CD4-positive, alpha-beta T cell (primary cell): ENCODE measurements around the gene KMT2C. TPM values are rescaled to one million over a fixed set of nuclear protein-coding genes. Genes with fewer than 3 reads are reported as not detected.

ENCODE experiments used
- ATAC-seq: fragments of 200-7000 bp; cut with Tn5 transposase; one replicate; pipeline ENCODE4 v1.10.0; 2022; ENCODE audit warnings: mild to moderate bottlenecking; ENCODE audit not compliant: poor library complexity
- CTCF ChIA-PET: fragments of 350-600 bp; sonication (Branson Sonifier 250); formaldehyde crosslinking; loops from one replicate; lab custom pipeline; 2021; ENCODE audit warnings: antibody characterized with exemption, inconsistent platforms; lab: Charles Lee
- POLR2A ChIA-PET: fragments of 350-600 bp; sonication (Branson Sonifier 250); formaldehyde crosslinking; loops from one replicate; lab custom pipeline; 2021; ENCODE audit warnings: antibody characterized with exemption, inconsistent platforms; lab: Charles Lee
- DNase-seq, 14 experiments: peaks; one replicate each; pipeline ENCODE4 v3.0.0-alpha.2; 2013 to 2020; ENCODE audit warnings: mixed read lengths in 2 of 14
- H3K27ac ChIP-seq, 2 donors: one replicate each; pipeline versions ENCODE4 v1.5.1 to v1.7.0; 2013; ENCODE audit warnings: low read length in 2 of 2, low read depth in 1 of 2, mild to moderate bottlenecking in 1 of 2
- H3K27me3 ChIP-seq, 2 experiments: 1 replicate in 1 of 2; 2 replicates in 1 of 2; pipeline versions ENCODE4 v1.6.1 to v1.7.0; 2013; ENCODE audit warnings: low read length in 2 of 2, control low read depth in 1 of 2, mild to moderate bottlenecking in 1 of 2, moderate library complexity in 1 of 2; ENCODE audit not compliant: insufficient read depth in 2 of 2, control insufficient read depth in 1 of 2
- H3K36me3 ChIP-seq: one replicate; pipeline ENCODE4 v1.6.1; 2013; ENCODE audit warnings: low read length, control low read depth; ENCODE audit not compliant: insufficient read depth
- H3K4me1 ChIP-seq: one replicate; pipeline ENCODE4 v1.6.1; 2013; ENCODE audit warnings: low read length, control low read depth; ENCODE audit not compliant: insufficient read depth
- H3K4me3 ChIP-seq: one replicate; pipeline ENCODE4 v1.5.1; 2013; ENCODE audit warnings: mild to moderate bottlenecking, low read length, moderate library complexity
- H3K9me3 ChIP-seq, 2 experiments: 1 replicate in 1 of 2; 2 replicates in 1 of 2; pipeline versions ENCODE4 v1.6.1 to v1.7.0; 2013; ENCODE audit warnings: low read length in 2 of 2, mild to moderate bottlenecking in 2 of 2, control low read depth in 1 of 2, moderate library complexity in 1 of 2; ENCODE audit not compliant: control insufficient read depth in 1 of 2, insufficient read depth in 1 of 2
- H3K27ac Mint-ChIP-seq: one replicate; pipeline ENCODE4 v1.8.0; 2020; ENCODE audit warnings: mixed read lengths
- H3K27me3 Mint-ChIP-seq: one replicate; pipeline ENCODE4 v1.8.0; 2021; ENCODE audit warnings: mixed read lengths
- H3K36me3 Mint-ChIP-seq: one replicate; pipeline ENCODE4 v1.8.0; 2021; ENCODE audit warnings: low read depth, mixed read lengths
- H3K4me1 Mint-ChIP-seq: one replicate; pipeline ENCODE4 v1.8.0; 2021; ENCODE audit warnings: low read depth, mixed read lengths
- H3K4me3 Mint-ChIP-seq: one replicate; pipeline ENCODE4 v1.8.0; 2020; ENCODE audit warnings: mild to moderate bottlenecking, mixed read lengths
- H3K9me3 Mint-ChIP-seq: one replicate; pipeline ENCODE4 v1.8.0; 2020; ENCODE audit warnings: mixed read lengths
- intact Hi-C, 2 experiments: fragments of 100-400 bp; cut with DNase I in 1 of 2; cut with micrococcal nuclease in 1 of 2; formaldehyde crosslinking; loops; one replicate each; pipeline versions ENCODE4 v1.15.1 to v1.9.0; 2023 to 2025; cut with DNase I, micrococcal nuclease
- total RNA-seq, 174 experiments: library from RNA in 2 of 174; stranded (reverse) in 2 of 174; gene quantifications; one replicate each; pipeline ENCODE4 v1.2.3 and lab custom pipeline; 2021 to 2026
- TF ChIP-seq, protein P1 (sequence below): fragments of 200-600 bp; IDR thresholded peaks from one replicate; pipeline ENCODE4 v1.8.0; 2022; ENCODE audit warnings: antibody characterized with exemption, mild to moderate bottlenecking

The KMT2C gene
- total RNA-seq, 2 experiments from 2014 or later: 113 to 118 TPM

DNA sequence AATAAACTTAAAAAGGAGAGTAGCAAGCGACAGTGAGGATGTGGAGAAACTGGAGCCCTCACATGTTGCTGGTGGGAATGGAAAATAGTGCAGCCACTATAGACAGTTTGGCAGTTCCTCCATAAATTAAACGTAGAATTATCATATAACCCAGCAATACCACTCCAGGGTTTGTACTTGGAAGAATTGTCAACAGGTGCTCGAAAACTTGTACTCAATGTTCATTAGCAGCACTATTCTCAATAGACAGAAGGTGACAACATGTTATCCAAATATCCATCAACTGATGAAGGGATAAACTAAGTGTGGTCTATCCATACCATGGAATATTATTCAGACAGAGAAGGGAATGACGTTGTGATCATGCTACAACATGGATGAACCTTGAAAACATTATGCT lies 338.5 kb downstream of the KMT2C start:
- Mint-ChIP-seq H3K9me3 (no peaks in the 10 kb centered on the region), H3K27me3 (no peaks in the 10 kb centered on the region), H3K4me3 (no peak overlapping the region), H3K36me3 (peaks cover 37% of the 10 kb centered on the region), H3K4me1 (no peaks in the 10 kb centered on the region), H3K27ac (no peak overlapping the region)
- peaks cover 11% of the 10 kb centered on the region for H3K36me3 ChIP-seq
- TF ChIP-seq, protein P1, sequence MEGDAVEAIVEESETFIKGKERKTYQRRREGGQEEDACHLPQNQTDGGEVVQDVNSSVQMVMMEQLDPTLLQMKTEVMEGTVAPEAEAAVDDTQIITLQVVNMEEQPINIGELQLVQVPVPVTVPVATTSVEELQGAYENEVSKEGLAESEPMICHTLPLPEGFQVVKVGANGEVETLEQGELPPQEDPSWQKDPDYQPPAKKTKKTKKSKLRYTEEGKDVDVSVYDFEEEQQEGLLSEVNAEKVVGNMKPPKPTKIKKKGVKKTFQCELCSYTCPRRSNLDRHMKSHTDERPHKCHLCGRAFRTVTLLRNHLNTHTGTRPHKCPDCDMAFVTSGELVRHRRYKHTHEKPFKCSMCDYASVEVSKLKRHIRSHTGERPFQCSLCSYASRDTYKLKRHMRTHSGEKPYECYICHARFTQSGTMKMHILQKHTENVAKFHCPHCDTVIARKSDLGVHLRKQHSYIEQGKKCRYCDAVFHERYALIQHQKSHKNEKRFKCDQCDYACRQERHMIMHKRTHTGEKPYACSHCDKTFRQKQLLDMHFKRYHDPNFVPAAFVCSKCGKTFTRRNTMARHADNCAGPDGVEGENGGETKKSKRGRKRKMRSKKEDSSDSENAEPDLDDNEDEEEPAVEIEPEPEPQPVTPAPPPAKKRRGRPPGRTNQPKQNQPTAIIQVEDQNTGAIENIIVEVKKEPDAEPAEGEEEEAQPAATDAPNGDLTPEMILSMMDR: no peak
- no peak overlapping the region for H3K4me3 ChIP-seq
- intact Hi-C loops: no loop called here
- H3K4me1 ChIP-seq: no peaks in the 10 kb centered on the region
- no peak overlapping the region for H3K27ac ChIP-seq
- CTCF ChIA-PET: no interaction called here
- no peaks in the 10 kb centered on the region for H3K27me3 ChIP-seq
- DNase-seq (no peak), ATAC-seq (no peak)
- no peaks in the 10 kb centered on the region for H3K9me3 ChIP-seq
- POLR2A ChIA-PET: no interaction called here

DNA sequence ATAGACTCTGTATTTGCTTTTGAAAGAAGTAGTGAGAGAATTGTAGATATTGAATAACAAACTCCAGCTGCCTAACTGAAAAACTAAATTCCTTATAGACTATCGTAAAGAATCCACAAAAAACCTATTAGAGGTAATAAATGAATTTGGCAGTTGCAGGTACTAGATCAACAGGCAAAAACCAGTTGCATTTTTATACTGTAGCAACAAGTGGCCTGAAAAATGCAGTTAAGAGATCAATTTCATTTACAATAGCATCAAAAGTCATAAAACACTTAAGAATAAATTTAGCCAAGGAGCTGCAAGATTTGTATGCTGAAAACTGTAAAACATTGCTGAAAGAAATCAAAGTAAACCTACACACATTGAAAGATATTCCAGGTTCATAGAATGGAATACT lies 340.0 kb downstream of the KMT2C start:
- Mint-ChIP-seq H3K9me3 (no peaks in the 10 kb centered on the region), H3K27ac (no peak overlapping the region), H3K36me3 (peaks cover 39% of the 10 kb centered on the region), H3K4me1 (peaks cover 6% of the 10 kb centered on the region), H3K4me3 (no peak overlapping the region), H3K27me3 (no peaks in the 10 kb centered on the region)
- no peak overlapping the region for H3K27ac ChIP-seq
- no peak for ATAC-seq
- TF ChIP-seq, protein P1: no peak
- peaks cover 3% of the 10 kb centered on the region for H3K36me3 ChIP-seq
- H3K4me3 ChIP-seq: no peak overlapping the region
- DNase-seq: no peak
- no peaks in the 10 kb centered on the region for H3K4me1 ChIP-seq
- H3K27me3 ChIP-seq: no peaks in the 10 kb centered on the region
- POLR2A ChIA-PET: no interaction called here
- CTCF ChIA-PET: no interaction called here
- intact Hi-C loops: no loop called here
- H3K9me3 ChIP-seq: no peaks in the 10 kb centered on the region

DNA sequence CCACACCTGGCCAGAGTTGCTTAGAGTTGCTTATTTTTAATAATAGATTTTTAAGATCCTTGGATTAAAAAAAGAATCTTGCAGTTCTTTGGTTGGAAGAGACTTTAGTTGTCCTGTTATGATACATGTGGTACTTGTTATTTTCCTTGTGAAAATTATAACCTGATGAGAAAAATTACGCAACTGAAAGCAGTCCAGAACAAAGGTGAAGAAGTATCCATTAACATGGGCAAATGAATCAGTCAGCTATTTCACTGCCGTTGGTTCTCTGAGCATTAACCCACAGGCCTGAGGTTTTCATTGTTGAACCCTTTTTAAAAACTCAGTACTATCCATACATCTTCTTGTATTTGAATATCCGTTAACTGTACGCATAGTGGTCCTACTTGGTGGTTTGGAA lies 342.1 kb downstream of the KMT2C start:
- no peaks in the 10 kb centered on the region for H3K27me3 Mint-ChIP-seq
- H3K4me1 Mint-ChIP-seq: peaks cover 6% of the 10 kb centered on the region
- CTCF ChIA-PET: no interaction called here
- Histone ChIP-seq H3K36me3 (no peaks in the 10 kb centered on the region), H3K9me3 (peaks cover 0 to 10% of the 10 kb centered on the region in 2 experiments), H3K4me3 (no peak overlapping the region), H3K27me3 (no peaks in the 10 kb centered on the region), H3K27ac (no peak overlapping the region), H3K4me1 (no peaks in the 10 kb centered on the region)
- POLR2A ChIA-PET: no interaction called here
- intact Hi-C loops: no loop called here
- no peak overlapping the region for H3K4me3 Mint-ChIP-seq
- H3K9me3 Mint-ChIP-seq: peaks cover 3% of the 10 kb centered on the region
- DNase-seq: no peak
- ATAC-seq: no peak
- H3K36me3 Mint-ChIP-seq: peaks cover 54% of the 10 kb centered on the region
- TF ChIP-seq, protein P1: no peak
- no peak overlapping the region for H3K27ac Mint-ChIP-seq
